NCI-H1092 (cell line): ENCODE measurements around the gene RAD9B.
"Not testable (repeated sequence)": the region's sequence is repeated elsewhere in the genome, so short reads cannot be mapped to it uniquely, and the experiment has no call there.

Experiments used
- DNase-seq: peaks from one replicate; lab custom pipeline; 2025; lab: John Stamatoyannopoulos, UW

The RAD9B gene

DNA sequence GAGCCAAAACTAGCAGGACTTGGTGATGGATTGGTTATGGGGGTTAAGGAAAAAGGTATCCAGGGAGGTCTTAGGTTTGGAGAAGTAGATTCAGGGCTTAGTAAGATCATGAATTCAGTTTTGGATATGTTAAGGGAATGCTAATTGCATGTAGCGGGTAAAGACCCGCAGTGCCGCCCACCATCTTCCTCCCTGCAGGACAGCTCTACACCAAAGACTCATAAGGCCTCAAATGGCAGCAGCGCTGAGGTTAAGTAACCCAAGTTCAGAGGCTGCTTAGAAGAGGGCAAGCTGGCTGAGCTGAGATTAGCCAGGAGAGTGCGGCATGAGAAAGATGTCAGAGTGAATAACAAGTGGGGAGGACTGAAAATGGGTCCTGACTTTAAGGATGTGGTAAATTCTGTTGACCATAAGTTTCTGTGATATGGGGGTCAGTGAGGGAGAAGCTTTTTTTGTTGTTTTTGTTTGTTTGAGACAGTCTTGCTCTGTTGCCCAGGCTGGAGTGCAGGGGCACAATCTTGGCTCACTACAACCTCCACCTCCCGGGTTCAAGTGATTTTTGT, 26.2 kb downstream of the RAD9B start:
- no peak for DNase-seq

DNA sequence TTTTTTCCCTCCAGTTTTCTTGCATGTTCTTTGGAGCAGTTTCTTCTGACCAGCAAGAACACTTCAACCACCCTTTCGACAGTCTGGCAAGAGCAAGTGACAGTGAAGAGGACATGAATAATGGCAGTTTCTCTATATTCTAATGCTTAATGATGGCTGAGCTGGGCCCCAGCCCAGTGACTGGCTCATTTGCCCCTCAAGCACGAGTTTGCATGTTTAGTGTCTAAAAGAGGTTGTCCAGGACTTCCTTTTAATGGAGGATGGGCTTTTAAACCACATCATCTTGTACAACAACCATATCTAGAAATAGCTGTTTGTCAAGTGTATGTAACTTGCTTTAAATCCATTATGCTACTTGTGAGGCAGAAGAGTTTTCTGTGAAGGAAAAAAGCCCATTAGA, 28.4 kb downstream of the RAD9B start:
- no peak for DNase-seq

DNA sequence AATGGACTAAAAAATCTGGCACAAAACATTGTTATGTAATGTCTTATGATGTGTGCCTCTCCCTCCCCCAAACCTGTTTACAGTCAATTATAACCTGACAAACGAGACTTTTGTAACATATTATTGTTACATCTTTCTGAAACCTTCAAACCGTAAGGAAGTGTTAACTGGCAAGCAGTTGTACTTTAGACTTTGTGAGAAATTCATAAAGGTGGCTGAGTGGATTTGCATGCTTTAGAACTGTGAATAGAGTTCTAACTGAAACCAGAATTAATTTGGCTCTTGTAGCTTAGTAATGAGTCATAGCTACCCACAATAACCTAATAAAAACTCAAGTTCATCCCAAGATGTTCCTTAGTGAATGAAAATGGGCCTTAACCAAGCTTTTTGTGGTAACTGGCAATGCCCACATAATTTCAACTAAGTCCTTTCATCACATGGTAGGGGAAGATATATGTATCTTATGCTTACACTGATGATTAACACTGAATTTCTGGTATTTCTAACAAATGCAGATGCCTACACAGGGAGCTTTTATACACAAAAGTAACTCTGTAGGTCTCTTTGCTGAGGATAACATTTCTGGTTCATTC, 29.7 kb downstream of the RAD9B start:
- no peak for DNase-seq

DNA sequence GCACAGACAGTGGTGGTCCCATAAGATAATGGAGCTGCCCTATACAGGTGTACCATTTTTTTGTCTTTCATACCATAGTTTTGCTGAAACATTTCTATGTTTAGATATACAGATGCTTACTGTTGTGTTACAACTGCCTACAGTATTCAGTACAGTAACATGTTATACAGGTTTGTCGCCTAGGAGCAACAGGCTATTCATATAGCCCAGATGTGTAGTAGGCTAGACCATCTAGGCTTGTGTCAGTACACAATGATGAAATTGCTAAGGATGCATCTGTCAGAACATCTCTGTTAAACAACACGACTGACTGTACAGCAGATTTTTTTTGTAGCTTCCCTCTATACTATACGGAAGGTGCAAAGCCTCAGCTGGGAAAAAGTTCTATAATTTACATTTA, 30.5 kb downstream of the RAD9B start:
- no peak for DNase-seq

DNA sequence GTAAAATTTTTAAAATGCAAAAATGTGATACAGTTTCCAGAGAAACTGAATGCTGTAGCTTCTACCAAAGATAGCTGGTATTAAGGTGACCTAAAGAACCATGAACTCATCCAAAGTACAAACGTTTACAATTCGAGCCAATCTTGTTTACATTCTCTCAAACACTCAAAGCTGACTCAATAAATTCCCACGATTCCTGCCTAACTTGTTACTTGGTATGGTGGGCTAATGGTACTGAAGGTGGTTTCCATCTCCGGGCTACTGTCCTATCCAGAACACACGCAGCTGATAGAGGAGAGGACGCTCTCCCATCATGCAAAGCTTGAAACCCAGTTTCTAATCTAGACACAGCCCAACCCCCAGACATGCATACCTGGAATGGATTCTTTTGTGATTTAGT, 31.5 kb downstream of the RAD9B start:
- DNase-seq, result no peak

DNA sequence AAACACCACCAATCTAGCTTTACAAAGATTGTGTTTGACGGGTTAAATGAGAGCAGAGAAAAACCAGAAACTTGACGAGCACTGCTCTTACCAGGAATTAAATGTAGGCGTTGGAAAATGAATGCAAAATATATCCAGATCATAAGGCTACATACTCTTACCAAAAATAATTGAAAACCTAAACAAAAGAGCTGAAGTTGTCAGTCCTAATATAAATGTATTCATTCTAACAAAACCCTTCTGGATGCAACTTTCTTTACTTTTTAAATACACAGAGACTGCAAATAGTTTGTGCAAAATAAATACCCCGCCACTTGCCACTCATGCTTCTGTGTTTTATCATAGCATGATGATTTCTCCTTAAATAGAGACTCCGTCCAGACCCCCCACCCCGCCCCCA, 32.7 kb downstream of the RAD9B start:
- DNase-seq, result no peak

DNA sequence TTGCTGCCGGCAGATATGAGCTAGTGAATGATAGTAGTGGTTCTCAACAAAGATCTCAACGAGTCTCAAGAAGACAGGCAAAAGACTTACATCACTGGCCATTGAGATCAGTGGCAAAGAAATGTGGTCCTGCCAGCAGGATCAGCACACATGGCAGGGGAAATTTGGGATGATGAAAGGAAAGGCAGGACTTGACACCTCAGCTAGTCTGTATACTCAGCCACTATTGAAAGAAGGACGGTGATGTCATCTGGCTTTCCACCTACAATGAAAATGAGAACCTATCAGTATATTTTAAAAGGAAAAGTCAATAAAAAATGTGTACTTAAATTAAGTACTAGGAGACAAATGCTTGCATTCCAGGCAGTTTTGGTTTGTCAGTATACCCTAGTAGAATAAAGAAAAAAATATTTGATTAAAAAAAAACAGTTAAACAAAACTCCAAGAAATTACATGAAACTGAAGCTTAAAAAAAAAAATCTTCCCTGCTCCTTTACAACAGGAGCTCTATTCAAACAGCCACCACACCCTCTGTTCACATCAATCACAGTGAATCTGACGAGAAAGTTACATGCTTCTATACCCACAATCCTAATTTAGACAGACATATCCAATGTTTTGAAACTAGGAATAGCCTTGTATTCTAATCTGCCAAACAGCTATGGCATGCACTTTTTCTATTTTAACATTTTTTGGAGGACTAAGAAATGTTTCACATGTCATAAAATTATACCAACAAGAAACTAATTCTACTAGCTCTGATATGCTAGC, 34.9 kb downstream of the RAD9B start:
- DNase-seq, result no peak

DNA sequence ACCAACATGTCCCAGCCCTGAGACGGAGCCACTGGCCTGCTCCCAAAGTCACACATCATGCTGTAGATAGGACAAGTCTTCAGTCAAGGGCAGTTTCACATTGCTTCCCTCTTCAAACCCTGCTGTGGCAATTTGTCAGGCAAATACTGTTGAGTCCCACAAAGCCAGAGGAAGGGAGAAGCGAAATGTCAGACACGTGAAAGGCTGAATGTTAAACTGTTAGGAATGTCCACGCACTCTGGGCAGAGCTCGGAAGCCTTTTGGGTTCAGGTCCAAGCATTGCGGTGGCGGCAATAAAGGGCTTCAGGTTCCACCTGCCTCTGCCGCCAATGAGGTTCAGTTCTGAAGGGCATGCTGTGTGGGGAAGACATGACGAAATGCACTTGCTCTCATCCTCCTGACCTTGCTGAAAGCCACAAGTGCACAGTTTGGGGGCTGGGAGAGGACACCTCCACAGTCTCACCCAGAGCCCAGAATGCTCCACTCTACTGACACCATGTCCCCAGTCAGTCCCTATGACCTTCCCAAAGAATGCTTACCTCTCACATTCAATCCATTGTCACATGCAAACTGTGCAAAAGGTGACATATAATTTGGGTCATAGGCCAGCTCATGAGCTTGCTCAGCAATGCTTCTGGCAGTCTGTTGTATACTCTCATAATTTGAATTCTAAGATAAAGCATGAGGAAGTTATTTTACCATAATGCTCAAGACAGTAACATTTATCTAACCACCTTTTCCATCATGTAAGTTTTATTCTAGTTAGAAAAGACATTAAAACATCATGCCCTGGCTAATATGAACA, 35.7 kb downstream of the RAD9B start:
- DNase-seq, result no peak

DNA sequence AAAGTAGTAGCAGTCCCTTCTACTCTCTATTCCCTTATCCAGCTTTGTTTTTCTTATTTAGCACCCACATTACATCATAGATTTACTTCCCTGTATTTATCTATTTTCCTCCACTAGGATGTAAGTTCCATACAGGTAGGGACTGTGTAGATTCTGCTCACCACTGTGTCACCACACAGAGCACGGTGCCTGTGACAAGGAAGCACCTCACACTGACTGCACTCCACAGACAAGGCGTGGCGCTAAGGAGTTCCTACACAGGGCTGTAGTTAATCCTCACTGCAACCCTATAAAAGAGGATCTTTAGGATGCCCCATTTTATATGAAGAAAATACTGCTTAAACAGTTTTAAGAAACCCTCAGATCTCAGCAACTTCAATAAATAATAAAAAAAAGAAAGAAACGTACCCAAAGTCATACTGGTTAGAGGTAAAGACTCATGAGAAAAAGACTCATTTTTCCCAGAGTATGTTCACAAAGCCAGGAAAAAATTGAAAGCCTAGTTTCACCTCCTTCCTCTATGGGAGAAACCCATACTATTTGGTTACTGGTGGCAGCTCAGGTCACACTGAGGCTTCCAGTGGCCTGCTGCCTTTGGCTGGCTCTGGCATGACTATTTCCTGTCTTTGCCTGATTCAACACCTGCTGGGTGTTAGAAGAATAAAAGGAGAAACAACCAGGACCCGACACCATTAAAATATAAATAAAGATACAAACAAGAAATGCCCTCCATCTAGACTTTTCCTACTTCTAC, 36.9 kb downstream of the RAD9B start:
- no peak for DNase-seq

DNA sequence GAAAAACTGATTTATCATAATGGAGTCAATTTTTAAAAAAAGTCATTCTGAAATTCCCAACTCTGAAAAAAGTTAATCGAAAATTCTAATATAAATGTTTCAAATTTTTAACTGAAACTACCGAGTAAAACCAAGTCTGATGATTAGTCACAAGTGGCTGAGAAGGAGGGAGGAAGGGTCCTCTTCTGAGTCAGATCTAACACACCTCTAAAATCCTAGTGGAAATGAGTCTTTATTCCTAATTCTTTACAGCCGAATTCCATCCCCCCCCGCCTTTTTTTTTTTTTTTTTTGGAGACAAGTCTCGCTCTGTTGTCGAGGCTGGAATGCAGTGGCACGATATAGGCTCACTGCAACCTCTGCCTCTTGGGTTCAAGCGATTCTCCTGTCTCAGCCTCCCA, 37.9 kb downstream of the RAD9B start:
- no peak for DNase-seq

DNA sequence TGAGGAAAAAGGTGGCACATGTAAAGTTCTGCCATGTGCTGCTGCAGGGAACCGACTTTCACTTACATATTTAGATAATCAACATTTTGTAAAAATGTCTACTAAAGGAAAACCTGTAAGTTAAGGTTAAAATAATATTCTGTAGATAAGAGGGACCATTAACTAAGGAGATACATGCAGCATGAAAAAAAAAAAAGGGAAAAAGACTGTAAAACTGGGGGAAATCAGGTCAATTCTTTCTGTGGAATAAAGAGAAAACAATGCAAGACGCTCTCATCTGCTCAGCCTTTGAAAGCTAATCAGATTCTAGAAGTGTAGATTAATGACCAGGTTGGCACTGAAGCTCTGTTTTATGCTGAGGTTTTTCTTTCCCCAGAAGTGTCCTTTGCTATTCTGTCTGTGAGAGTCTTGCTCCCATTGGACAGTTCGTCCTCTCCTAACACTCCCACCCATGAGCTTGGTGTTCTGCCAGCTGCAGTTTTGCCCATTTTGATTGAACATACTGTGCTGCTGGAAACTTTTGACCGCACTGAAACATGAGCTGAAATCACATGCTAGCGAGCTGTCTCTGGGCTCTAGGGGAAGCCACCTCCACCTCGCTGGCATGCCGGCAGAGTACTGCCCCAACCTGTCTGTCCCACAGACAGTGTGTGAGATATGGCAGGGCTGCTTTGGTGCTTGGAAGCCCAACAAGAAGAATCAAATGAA, 41.3 kb downstream of the RAD9B start:
- DNase-seq, result no peak

DNA sequence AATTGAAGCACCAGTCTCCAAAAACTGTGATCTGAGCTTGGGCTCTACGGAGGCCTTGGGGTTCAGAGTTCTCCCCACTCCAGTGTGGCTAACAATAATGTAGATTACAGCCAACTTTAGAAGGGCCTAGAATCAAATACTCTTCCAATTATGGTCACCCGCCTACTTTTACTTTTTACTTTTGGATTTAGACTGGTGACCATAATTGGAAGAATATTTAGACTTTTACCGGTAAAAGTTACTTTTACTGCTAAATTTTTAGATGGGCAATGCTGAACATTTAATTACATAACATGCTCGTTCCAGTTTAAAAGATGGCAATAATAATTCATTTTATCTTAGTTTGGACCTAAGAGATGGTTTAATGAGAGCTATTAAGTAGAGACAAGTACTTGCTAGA, 41.8 kb downstream of the RAD9B start:
- no peak for DNase-seq

DNA sequence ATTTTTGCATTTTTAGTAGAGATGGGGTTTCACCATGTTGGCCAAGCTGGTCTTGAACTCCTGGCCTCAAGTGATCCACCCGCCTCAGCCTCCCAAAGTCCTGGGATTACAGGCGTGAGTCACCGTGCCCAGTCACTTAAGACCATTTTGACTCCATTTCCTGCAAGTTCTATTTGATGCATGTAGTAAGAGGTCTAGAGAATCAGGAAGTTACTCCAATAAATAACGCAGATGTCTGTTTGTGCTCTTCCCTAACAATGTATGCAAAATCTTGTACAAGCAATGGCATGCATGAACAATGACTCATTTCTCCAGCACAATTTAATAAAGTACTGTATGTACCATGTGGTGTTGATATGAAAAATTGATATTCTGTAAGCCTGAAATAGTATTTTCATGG, 43.1 kb downstream of the RAD9B start:
- DNase-seq, result not testable (repeated sequence)

DNA sequence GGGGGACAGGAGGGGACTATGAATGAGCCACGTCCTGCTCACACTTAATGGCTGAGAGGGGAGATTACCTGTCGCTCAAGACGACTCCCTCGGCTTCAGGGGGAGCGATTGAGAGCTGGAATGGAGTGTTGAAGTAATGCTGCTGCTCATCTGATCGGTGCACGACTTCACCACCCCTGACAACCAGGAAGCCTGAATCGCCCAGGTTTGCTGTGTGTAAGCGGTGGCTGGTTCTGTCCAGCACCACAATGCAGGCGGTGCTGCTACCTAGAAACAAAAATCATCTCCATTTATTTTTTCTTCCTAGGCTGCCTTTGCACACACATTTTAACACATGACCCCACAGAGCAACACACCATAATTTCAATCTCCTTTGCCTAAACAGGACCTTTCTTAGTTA, 43.7 kb downstream of the RAD9B start:
- no peak for DNase-seq

DNA sequence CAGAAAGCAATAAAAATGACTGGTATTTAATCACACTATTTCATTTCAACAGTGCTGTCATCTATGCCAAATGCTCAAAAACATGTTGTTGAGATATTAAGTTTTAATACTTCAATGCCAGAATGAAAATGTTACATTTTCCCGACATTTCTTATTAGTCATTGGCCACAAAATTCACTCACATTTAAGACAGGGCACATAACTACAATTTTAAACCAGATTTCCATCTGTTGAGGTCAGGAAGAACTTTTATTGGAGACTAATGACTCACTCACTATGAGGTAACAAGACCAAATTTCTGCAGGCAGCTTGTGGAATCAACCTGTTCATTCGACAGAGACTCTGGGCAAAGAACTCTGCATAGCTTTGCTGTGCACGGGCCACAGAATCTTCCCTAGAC, 44.2 kb downstream of the RAD9B start:
- DNase-seq, result no peak

DNA sequence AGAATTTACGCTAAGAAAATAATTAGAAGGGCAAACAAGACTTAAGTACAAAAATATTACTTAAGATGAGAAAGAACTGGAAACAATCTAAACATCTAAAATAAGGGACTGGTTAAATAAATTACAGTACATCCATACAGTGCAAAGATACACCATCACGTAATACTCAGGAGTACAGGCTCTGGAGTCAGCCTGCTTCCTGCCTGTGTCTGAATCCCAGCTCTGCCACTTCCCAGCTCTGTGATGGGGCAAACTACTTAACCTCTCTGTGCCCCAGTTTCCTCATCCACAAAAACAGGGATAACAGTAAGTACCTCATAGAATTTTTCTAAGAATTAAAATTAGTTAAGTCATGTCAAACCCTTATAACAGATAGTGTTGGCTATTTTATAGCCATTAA, 45.0 kb downstream of the RAD9B start:
- no peak for DNase-seq

DNA sequence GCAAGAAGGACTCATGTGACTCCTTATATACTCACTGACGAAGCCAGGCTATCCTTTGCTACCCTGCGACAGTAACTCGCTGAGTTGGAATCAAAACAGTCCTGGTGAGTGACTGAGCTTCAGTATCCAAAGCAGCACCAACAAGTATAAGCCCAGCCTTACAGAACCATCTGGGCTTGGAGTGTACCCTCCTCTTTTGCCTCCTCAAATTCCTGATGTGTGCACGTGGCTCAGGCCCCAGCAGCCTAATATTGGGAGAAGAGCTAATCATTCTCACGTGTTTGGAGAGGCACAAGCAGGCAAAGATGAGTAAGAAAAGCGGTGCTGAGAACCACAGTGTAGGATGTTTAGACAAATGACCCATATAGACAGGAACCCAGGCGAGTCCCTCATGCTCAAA, 46.5 kb downstream of the RAD9B start:
- DNase-seq, result no peak

DNA sequence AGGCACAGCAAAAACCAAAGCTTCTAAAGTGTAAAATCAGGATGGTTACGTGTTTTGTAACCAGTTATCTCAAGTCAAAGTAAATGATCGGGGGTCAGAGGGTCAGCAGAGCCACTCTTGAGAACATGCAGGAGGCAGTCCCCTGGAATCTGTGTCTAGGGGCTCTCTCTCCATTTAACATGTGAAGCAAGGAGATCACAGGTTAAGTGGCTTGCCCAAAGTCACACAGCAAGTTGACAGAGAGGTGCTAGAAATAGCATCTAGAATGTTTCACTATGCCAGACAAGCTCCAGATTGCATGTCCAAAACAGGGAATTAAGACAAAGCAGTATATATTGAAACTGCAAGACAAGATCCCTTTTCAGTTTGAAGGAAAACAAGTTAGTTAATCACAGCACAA, 47.6 kb downstream of the RAD9B start:
- DNase-seq, result no peak

DNA sequence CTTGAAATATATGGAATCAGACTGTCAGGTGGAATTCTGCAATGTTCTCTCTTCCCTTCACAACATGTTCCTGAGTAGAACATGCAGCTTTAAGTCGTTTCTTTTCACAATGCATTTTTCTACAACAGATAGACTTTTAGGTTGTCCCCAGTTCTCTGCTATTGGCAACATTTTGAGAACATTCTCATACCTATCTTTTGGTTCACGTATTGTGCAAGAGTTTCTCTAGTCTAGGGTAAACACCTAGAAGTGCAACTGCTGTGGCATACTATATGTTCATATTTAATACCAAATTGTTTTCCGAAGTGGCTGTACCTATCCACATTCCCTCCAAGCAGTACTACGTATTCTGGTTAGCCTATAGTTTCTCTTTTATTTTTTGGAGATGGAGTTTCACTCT, 48.9 kb downstream of the RAD9B start:
- no peak for DNase-seq
